Loucy (cell line): ENCODE data around the gene FAM219A.

Experiments used
- CTCF ChIP-seq: fragments of 200-600 bp; sonication (generic); conservative IDR thresholded peaks from 2 replicates; pipeline ENCODE4 v1.5.1; 2014; ENCODE audit warnings: mild to moderate bottlenecking, antibody characterized with exemption, low read length
- EZH2phosphoT487 ChIP-seq: fragments of 200-600 bp; IDR thresholded peaks from 2 replicates; pipeline ENCODE4 v1.6.1; 2018; ENCODE audit warnings: antibody characterized with exemption, mild to moderate bottlenecking, moderate library complexity, borderline replicate concordance

- TF ChIP-seq CTCF = no peak
- TF ChIP-seq EZH2phosphoT487 = no peak
Observed at GRCh38 chr9:34409154-34409553, 49.2 kb downstream of the FAM219A start.
